Measurements from ENCODE around the gene CCDC60. TPM values are rescaled to one million over a fixed set of nuclear protein-coding genes. Genes with fewer than 3 reads are reported as not detected.

Gene CCDC60
- total RNA-seq, 1 donor from 2014 or later = not detected

GRCh38 chr12:119574255-119574654 is 239.7 kb downstream of the CCDC60 start:
- TF ChIP-seq, protein P1, sequence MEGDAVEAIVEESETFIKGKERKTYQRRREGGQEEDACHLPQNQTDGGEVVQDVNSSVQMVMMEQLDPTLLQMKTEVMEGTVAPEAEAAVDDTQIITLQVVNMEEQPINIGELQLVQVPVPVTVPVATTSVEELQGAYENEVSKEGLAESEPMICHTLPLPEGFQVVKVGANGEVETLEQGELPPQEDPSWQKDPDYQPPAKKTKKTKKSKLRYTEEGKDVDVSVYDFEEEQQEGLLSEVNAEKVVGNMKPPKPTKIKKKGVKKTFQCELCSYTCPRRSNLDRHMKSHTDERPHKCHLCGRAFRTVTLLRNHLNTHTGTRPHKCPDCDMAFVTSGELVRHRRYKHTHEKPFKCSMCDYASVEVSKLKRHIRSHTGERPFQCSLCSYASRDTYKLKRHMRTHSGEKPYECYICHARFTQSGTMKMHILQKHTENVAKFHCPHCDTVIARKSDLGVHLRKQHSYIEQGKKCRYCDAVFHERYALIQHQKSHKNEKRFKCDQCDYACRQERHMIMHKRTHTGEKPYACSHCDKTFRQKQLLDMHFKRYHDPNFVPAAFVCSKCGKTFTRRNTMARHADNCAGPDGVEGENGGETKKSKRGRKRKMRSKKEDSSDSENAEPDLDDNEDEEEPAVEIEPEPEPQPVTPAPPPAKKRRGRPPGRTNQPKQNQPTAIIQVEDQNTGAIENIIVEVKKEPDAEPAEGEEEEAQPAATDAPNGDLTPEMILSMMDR (IDR thresholded peaks at IDR 0.05) = no peak
- Histone ChIP-seq H3K27me3 (no peaks in the 10 kb centered on the region), H3K27ac (no peak overlapping the region), H3K4me3 (no peak overlapping the region), H3K36me3 (no peaks in the 10 kb centered on the region), H3K4me1 (no peaks in the 10 kb centered on the region), H3K9me3 (no peaks in the 10 kb centered on the region)
- intact Hi-C loops (cut with DNase I) = no loop called here
- DNase-seq (ENCODE audit: low spot score in 2 of 2) = no peak

DNA sequence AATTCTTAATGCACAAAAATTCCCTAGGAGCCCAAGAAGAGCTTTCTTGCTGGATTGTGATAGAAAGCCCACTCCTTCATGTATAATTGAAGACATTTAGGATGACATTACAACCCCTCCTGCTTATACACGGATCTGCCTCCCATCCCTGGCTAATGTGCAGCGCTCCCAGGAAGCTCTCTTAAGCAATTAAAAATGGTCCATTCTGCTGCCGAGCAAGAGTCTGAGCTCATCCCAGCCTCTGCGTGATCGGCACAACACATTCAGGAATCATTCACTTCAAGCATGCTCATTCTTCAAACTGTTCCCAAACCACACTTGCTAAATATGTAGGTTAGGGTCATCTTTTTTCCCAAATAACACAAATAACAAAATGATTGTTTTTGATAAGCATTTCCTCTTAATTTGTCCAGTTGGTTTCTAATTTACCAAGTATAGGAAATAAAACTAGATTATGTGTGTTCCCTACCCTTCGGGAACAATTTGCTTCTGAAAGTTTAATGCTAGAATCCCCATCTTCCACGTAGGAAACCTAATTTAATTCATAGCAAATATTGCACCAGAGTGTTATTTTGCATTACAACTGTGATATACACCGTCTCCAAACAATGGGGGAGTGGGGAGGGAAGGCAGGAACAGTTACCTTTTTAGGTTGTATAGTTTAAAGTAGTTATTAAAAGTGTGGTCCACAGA is 241.7 kb downstream of the CCDC60 start:
- intact Hi-C loops (cut with DNase I) = no loop called here
- TF ChIP-seq, protein P1 (IDR thresholded peaks at IDR 0.05) = no peak
- no peak overlapping the region for H3K27ac ChIP-seq
- H3K4me1 ChIP-seq = no peaks in the 10 kb centered on the region
- DNase-seq (ENCODE audit: low spot score in 2 of 2) = no peak
- no peaks in the 10 kb centered on the region for H3K27me3 ChIP-seq
- H3K4me3 ChIP-seq = no peak overlapping the region
- H3K9me3 ChIP-seq = no peaks in the 10 kb centered on the region
- no peaks in the 10 kb centered on the region for H3K36me3 ChIP-seq

GRCh38 chr12:119576915-119577314 is 242.4 kb downstream of the CCDC60 start:
- H3K27me3 ChIP-seq = no peaks in the 10 kb centered on the region
- no peak overlapping the region for H3K27ac ChIP-seq
- H3K9me3 ChIP-seq = no peaks in the 10 kb centered on the region
- H3K4me1 ChIP-seq = no peaks in the 10 kb centered on the region
- intact Hi-C loops (cut with DNase I) = no loop called here
- no peaks in the 10 kb centered on the region for H3K36me3 ChIP-seq
- TF ChIP-seq, protein P1 (IDR thresholded peaks at IDR 0.05) = no peak
- DNase-seq (ENCODE audit: low spot score in 2 of 2) = no peak
- no peak overlapping the region for H3K4me3 ChIP-seq

- DNase-seq (ENCODE audit: low spot score in 2 of 2) = no peak
- no peaks in the 10 kb centered on the region for H3K4me1 ChIP-seq
- intact Hi-C loops (cut with DNase I) = no loop called here
- no peak overlapping the region for H3K27ac ChIP-seq
- no peaks in the 10 kb centered on the region for H3K9me3 ChIP-seq
- no peaks in the 10 kb centered on the region for H3K27me3 ChIP-seq
- no peaks in the 10 kb centered on the region for H3K36me3 ChIP-seq
- TF ChIP-seq, protein P1 (IDR thresholded peaks at IDR 0.05) = no peak
- no peak overlapping the region for H3K4me3 ChIP-seq
These were observed 243.6 kb downstream of the CCDC60 start for GRCh38 chr12:119578112-119578511.

- TF ChIP-seq, protein P1 (IDR thresholded peaks at IDR 0.05) = no peak
- Histone ChIP-seq H3K9me3 (no peaks in the 10 kb centered on the region), H3K27me3 (no peaks in the 10 kb centered on the region), H3K27ac (no peak overlapping the region), H3K36me3 (no peaks in the 10 kb centered on the region), H3K4me1 (no peaks in the 10 kb centered on the region), H3K4me3 (no peak overlapping the region)
- no peak for DNase-seq (ENCODE audit: low spot score in 2 of 2)
- intact Hi-C loops (cut with DNase I) = no loop called here
These were observed 254.6 kb downstream of the CCDC60 start for GRCh38 chr12:119589097-119589496.

- TF ChIP-seq, protein P1 (IDR thresholded peaks at IDR 0.05) = no peak
- no peaks in the 10 kb centered on the region for H3K4me1 ChIP-seq
- H3K36me3 ChIP-seq = no peaks in the 10 kb centered on the region
- H3K4me3 ChIP-seq = no peak overlapping the region
- no peaks in the 10 kb centered on the region for H3K9me3 ChIP-seq
- DNase-seq (ENCODE audit: low spot score in 2 of 2) = no peak
- no peaks in the 10 kb centered on the region for H3K27me3 ChIP-seq
- no peak overlapping the region for H3K27ac ChIP-seq
- intact Hi-C loops (cut with DNase I) = no loop called here
These were observed 255.1 kb downstream of the CCDC60 start for GRCh38 chr12:119589634-119590033.

Data from ascending aorta (tissue), 2 donors.